HEK293 (cell line): Measurements from ENCODE around the gene ART1.

Experiments
- CTCF ChIA-PET: fragments of 350-600 bp; formaldehyde crosslinking; extraction: SDS; loops from one replicate; lab custom pipeline; 2021; ENCODE audit warnings: antibody characterized with exemption; lab: Yijun Ruan, JAX
- POLR2A ChIA-PET: fragments of 300-600 bp; formaldehyde crosslinking; extraction: SDS; loops from one replicate; lab custom pipeline; 2020; ENCODE audit warnings: antibody characterized with exemption, inconsistent platforms; lab: Yijun Ruan, JAX
- H3K27ac ChIP-seq: fragments of 200-500 bp; sonication (Bioruptor generic); 2 replicates; pipeline ENCODE4 v1.5.1; 2014; ENCODE audit warnings: low read depth, low read length, control low read depth, inconsistent platforms; ENCODE audit errors: extremely low read depth
- H3K36me3 ChIP-seq, 2 experiments: fragments of 200-500 bp in 1 of 2; sonication (Bioruptor generic) in 1 of 2; 1 replicate in 1 of 2; 2 replicates in 1 of 2; pipeline ENCODE4 v1.5.1; 2014 to 2017; ENCODE audit warnings: inconsistent platforms in 2 of 2, low read length in 2 of 2; ENCODE audit not compliant: control insufficient read depth in 2 of 2, insufficient read depth in 1 of 2
- H3K4me1 ChIP-seq: fragments of 200-500 bp; sonication (Bioruptor generic); 2 replicates; pipeline ENCODE4 v1.5.1; 2014; ENCODE audit warnings: mild to moderate bottlenecking, low read length, inconsistent platforms; ENCODE audit not compliant: control insufficient read depth, insufficient read depth
- H3K4me3 ChIP-seq: 2 replicates; pipeline ENCODE4 v1.5.1; 2011; ENCODE audit warnings: low read depth, mild to moderate bottlenecking, control low read depth, low read length, moderate library complexity
- H3K9me3 ChIP-seq: fragments of 200-500 bp; sonication (Bioruptor generic); 2 replicates; pipeline ENCODE4 v1.5.1; 2014; ENCODE audit warnings: low read depth, low read length, inconsistent platforms; ENCODE audit not compliant: control insufficient read depth, insufficient read depth
- GLI2 ChIP-seq: fragments of 450-650 bp; formaldehyde crosslinking; IDR thresholded peaks from 2 replicates; pipeline ENCODE4; 2017; ENCODE audit warnings: missing biosample characterization, missing genetic modification characterization, low read depth, borderline replicate concordance
- KLF8 ChIP-seq: fragments of 450-650 bp; formaldehyde crosslinking; IDR thresholded peaks from 2 replicates; pipeline ENCODE4 v1.5.1; 2016; ENCODE audit warnings: missing biosample characterization, missing genetic modification characterization
- PRDM1 ChIP-seq: fragments of 450-650 bp; formaldehyde crosslinking; IDR thresholded peaks from 2 replicates; pipeline ENCODE4; 2016; ENCODE audit warnings: missing biosample characterization, missing genetic modification characterization
- RBAK ChIP-seq: fragments of 450-650 bp; formaldehyde crosslinking; IDR thresholded peaks from 2 replicates; pipeline ENCODE4 v1.5.1; 2016; ENCODE audit warnings: missing biosample characterization, missing genetic modification characterization
- WT1 ChIP-seq: fragments of 450-650 bp; formaldehyde crosslinking; IDR thresholded peaks from 2 replicates; pipeline ENCODE4 v1.5.1; 2016; ENCODE audit warnings: missing biosample characterization, missing genetic modification characterization
- ZNF157 ChIP-seq: fragments of 450-650 bp; formaldehyde crosslinking; IDR thresholded peaks from 2 replicates; pipeline ENCODE4 v1.5.1; 2016; ENCODE audit warnings: missing biosample characterization, missing genetic modification characterization
- ZNF19 ChIP-seq: fragments of 450-650 bp; formaldehyde crosslinking; IDR thresholded peaks from 2 replicates; pipeline ENCODE4; 2016; ENCODE audit warnings: missing biosample characterization, missing genetic modification characterization, low read depth
- ZNF24 ChIP-seq: fragments of 450-650 bp; formaldehyde crosslinking; IDR thresholded peaks from 2 replicates; pipeline ENCODE4 v1.5.1; 2016; ENCODE audit warnings: missing biosample characterization, missing genetic modification characterization
- ZNF391 ChIP-seq: fragments of 450-650 bp; formaldehyde crosslinking; IDR thresholded peaks from 2 replicates; pipeline ENCODE4 v1.5.1; 2016; ENCODE audit warnings: low read depth, missing biosample characterization, missing genetic modification characterization, borderline replicate concordance
- ZNF514 ChIP-seq: fragments of 450-650 bp; formaldehyde crosslinking; IDR thresholded peaks from 2 replicates; pipeline ENCODE4 v1.5.1; 2016; ENCODE audit warnings: missing biosample characterization, missing genetic modification characterization
- ZNF521 ChIP-seq: fragments of 450-650 bp; formaldehyde crosslinking; IDR thresholded peaks from 2 replicates; pipeline ENCODE4 v1.5.1; 2017; ENCODE audit warnings: missing biosample characterization, mild to moderate bottlenecking, missing genetic modification characterization
- ZNF571 ChIP-seq: fragments of 450-650 bp; formaldehyde crosslinking; IDR thresholded peaks from 2 replicates; pipeline ENCODE4 v1.5.0; 2017; ENCODE audit warnings: missing biosample characterization, missing genetic modification characterization
- ZNF623 ChIP-seq: fragments of 450-650 bp; formaldehyde crosslinking; IDR thresholded peaks from 2 replicates; pipeline ENCODE4 v1.5.1; 2016; ENCODE audit warnings: missing biosample characterization, missing genetic modification characterization
- ZNF830 ChIP-seq: fragments of 450-650 bp; IDR thresholded peaks from 2 replicates; pipeline ENCODE4 v1.5.0; 2018; ENCODE audit warnings: missing biosample characterization, missing genetic modification characterization, low read depth, mild to moderate bottlenecking, moderate library complexity
- ZSCAN23 ChIP-seq: fragments of 450-650 bp; formaldehyde crosslinking; IDR thresholded peaks from 2 replicates; pipeline ENCODE4 v1.5.1; 2016; ENCODE audit warnings: missing biosample characterization, missing genetic modification characterization
- TF ChIP-seq, protein P1 (sequence below): fragments of 450-650 bp; formaldehyde crosslinking; IDR thresholded peaks from 2 replicates; pipeline ENCODE4 v1.5.1; 2016; ENCODE audit warnings: missing biosample characterization, missing genetic modification characterization
- TF ChIP-seq, protein P2 (sequence below): fragments of 450-650 bp; formaldehyde crosslinking; IDR thresholded peaks from 2 replicates; pipeline ENCODE4 v1.5.1; 2016; ENCODE audit warnings: missing biosample characterization, missing genetic modification characterization, borderline replicate concordance
- TF ChIP-seq, protein P3 (sequence below): fragments of 450-650 bp; formaldehyde crosslinking; IDR thresholded peaks from 2 replicates; pipeline ENCODE4 v1.5.0; 2017; ENCODE audit warnings: missing biosample characterization, missing genetic modification characterization, borderline replicate concordance
- TF ChIP-seq, protein P4 (sequence below): fragments of 450-650 bp; formaldehyde crosslinking; IDR thresholded peaks from 2 replicates; pipeline ENCODE4 v1.5.1; 2016; ENCODE audit warnings: missing biosample characterization, missing genetic modification characterization

The ART1 gene

DNA sequence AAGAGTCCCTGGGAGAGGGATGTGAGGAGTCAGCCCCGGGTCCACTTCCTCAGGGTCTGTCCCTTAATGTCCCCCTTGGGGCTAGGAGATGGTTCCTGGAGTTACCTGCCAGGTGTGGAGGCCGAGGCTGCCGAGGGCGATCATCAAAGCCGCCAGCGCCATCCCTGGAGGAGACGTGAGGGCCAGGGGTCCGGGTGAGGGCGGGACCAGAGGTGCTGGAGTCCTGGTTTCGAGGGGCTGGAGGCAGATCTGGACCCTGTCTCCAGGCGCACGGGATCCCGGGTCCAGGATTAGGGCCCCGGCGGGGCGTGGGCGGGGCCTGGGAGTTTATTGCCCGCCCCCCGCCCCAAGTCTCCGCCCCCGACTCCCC lies 3.2 kb upstream of the ART1 start, which contains the start of gene ART5:
Gene ART5 (minus strand): TSS at position 292 of the 370 bp plus-strand sequence. CDS start 130 bp downstream, at position 162.
- TF ChIP-seq KLF8 (tag by site-specific recombination) (0 out of 2 replicates have a peak, but pooled peaks have one; percentile 3), GLI2 (tag by site-specific recombination) (no peak), ZNF623 (tag by site-specific recombination) (no peak), ZNF391 (tag by site-specific recombination) (no peak)
- TF ChIP-seq, protein P1, sequence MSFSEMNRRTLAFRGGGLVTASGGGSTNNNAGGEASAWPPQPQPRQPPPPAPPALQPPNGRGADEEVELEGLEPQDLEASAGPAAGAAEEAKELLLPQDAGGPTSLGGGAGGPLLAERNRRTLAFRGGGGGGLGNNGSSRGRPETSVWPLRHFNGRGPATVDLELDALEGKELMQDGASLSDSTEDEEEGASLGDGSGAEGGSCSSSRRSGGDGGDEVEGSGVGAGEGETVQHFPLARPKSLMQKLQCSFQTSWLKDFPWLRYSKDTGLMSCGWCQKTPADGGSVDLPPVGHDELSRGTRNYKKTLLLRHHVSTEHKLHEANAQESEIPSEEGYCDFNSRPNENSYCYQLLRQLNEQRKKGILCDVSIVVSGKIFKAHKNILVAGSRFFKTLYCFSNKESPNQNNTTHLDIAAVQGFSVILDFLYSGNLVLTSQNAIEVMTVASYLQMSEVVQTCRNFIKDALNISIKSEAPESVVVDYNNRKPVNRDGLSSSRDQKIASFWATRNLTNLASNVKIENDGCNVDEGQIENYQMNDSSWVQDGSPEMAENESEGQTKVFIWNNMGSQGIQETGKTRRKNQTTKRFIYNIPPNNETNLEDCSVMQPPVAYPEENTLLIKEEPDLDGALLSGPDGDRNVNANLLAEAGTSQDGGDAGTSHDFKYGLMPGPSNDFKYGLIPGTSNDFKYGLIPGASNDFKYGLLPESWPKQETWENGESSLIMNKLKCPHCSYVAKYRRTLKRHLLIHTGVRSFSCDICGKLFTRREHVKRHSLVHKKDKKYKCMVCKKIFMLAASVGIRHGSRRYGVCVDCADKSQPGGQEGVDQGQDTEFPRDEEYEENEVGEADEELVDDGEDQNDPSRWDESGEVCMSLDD (tag by site-specific recombination) = no peak
- no peak within 1 kb of the TSS; the same call in 1 of the 2 replicates for H3K27ac ChIP-seq
- ChIA-PET CTCF (interaction anchor here (1.1 kb wide), 1 partner anchor 32 kb away, joined by 3 read pairs; no protein-coding TSS in a partner anchor), POLR2A (no interaction called here)
- no peaks in the 10 kb centered on the region for H3K36me3 ChIP-seq
- H3K4me1 ChIP-seq = no peaks in the 10 kb centered on the region
- H3K9me3 ChIP-seq = no peaks in the 10 kb centered on the region
- H3K4me3 ChIP-seq = peak within 1 kb of the TSS; percentile 42

DNA sequence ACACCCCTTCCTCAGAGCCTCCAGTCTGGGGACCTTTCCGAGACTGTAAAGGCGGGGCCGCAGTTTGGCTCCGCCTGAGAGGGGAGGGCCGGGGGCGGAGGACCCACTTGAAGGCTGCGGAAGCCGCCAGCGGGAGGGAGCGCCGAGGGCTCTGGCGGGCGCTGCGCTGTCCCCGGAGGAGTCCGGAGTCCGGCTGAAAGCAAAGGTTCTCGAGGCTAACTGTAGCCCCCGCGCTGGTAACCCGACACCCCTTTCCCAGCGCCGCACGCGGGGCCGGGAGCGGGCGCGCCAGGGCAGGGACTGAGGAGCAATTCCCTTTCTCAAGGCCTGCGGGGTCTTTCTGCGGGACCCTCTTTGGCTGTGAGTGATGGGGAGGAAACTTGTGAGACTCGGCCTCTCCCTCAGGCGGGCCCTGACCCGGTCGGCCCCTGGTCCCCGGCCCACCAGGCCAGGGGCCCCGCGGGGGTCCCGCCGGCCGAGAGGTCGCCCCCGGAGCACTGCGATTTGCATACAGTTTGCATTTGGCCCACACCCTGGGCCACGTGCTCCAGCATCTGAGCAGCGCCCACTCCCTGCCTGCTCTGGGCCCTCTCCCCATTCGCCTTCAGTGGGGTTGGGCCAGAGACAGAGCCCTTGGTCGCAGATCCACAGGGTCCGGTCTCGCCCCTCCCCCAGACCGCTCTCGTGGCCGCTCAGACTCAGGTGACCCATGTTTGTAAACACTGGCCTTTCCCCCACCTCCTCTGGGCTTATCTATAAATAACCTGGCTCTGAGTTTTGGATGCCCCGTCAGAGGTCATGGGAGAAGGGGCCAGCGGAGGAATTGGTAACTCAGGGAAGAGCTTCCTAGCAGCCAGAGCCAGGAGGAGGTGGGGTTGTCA lies 2.6 kb upstream of the ART1 start:
- H3K36me3 ChIP-seq = no peaks in the 10 kb centered on the region
- H3K9me3 ChIP-seq = no peaks in the 10 kb centered on the region
- peak overlapping the region; percentile 42 for H3K4me3 ChIP-seq
- no peaks in the 10 kb centered on the region for H3K4me1 ChIP-seq
- ChIA-PET POLR2A (no interaction called here), CTCF (interaction anchor here (0.6 kb wide), 1 partner anchor 425 kb away, joined by 3 read pairs; no protein-coding TSS in a partner anchor)
- H3K27ac ChIP-seq = no peak overlapping the region; the same call in 1 of the 2 replicates
- TF ChIP-seq ZNF521 (tag by site-specific recombination) (no peak), ZNF19 (tag by site-specific recombination) (no peak), ZNF571 (no peak), RBAK (no peak), ZNF24 (tag by site-specific recombination) (0 out of 2 replicates have a peak, but pooled peaks have one; percentile 17), PRDM1 (tag by site-specific recombination) (no peak), ZNF830 (no peak), ZNF157 (tag by site-specific recombination) (no peak), ZNF514 (tag by site-specific recombination) (no peak), ZSCAN23 (tag by site-specific recombination) (no peak), WT1 (no peak)
- TF ChIP-seq, protein P2, sequence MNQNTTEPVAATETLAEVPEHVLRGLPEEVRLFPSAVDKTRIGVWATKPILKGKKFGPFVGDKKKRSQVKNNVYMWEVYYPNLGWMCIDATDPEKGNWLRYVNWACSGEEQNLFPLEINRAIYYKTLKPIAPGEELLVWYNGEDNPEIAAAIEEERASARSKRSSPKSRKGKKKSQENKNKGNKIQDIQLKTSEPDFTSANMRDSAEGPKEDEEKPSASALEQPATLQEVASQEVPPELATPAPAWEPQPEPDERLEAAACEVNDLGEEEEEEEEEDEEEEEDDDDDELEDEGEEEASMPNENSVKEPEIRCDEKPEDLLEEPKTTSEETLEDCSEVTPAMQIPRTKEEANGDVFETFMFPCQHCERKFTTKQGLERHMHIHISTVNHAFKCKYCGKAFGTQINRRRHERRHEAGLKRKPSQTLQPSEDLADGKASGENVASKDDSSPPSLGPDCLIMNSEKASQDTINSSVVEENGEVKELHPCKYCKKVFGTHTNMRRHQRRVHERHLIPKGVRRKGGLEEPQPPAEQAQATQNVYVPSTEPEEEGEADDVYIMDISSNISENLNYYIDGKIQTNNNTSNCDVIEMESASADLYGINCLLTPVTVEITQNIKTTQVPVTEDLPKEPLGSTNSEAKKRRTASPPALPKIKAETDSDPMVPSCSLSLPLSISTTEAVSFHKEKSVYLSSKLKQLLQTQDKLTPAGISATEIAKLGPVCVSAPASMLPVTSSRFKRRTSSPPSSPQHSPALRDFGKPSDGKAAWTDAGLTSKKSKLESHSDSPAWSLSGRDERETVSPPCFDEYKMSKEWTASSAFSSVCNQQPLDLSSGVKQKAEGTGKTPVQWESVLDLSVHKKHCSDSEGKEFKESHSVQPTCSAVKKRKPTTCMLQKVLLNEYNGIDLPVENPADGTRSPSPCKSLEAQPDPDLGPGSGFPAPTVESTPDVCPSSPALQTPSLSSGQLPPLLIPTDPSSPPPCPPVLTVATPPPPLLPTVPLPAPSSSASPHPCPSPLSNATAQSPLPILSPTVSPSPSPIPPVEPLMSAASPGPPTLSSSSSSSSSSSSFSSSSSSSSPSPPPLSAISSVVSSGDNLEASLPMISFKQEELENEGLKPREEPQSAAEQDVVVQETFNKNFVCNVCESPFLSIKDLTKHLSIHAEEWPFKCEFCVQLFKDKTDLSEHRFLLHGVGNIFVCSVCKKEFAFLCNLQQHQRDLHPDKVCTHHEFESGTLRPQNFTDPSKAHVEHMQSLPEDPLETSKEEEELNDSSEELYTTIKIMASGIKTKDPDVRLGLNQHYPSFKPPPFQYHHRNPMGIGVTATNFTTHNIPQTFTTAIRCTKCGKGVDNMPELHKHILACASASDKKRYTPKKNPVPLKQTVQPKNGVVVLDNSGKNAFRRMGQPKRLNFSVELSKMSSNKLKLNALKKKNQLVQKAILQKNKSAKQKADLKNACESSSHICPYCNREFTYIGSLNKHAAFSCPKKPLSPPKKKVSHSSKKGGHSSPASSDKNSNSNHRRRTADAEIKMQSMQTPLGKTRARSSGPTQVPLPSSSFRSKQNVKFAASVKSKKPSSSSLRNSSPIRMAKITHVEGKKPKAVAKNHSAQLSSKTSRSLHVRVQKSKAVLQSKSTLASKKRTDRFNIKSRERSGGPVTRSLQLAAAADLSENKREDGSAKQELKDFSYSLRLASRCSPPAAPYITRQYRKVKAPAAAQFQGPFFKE (tag by site-specific recombination) = no peak
- TF ChIP-seq, protein P3, sequence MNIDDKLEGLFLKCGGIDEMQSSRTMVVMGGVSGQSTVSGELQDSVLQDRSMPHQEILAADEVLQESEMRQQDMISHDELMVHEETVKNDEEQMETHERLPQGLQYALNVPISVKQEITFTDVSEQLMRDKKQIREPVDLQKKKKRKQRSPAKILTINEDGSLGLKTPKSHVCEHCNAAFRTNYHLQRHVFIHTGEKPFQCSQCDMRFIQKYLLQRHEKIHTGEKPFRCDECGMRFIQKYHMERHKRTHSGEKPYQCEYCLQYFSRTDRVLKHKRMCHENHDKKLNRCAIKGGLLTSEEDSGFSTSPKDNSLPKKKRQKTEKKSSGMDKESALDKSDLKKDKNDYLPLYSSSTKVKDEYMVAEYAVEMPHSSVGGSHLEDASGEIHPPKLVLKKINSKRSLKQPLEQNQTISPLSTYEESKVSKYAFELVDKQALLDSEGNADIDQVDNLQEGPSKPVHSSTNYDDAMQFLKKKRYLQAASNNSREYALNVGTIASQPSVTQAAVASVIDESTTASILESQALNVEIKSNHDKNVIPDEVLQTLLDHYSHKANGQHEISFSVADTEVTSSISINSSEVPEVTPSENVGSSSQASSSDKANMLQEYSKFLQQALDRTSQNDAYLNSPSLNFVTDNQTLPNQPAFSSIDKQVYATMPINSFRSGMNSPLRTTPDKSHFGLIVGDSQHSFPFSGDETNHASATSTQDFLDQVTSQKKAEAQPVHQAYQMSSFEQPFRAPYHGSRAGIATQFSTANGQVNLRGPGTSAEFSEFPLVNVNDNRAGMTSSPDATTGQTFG = no peak
- TF ChIP-seq, protein P4, sequence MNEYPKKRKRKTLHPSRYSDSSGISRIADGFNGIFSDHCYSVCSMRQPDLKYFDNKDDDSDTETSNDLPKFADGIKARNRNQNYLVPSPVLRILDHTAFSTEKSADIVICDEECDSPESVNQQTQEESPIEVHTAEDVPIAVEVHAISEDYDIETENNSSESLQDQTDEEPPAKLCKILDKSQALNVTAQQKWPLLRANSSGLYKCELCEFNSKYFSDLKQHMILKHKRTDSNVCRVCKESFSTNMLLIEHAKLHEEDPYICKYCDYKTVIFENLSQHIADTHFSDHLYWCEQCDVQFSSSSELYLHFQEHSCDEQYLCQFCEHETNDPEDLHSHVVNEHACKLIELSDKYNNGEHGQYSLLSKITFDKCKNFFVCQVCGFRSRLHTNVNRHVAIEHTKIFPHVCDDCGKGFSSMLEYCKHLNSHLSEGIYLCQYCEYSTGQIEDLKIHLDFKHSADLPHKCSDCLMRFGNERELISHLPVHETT = no peak
